Lower leg skin (tissue), 4 donors: ENCODE results near the gene ARL6IP5. TPM values are rescaled to one million over a fixed set of nuclear protein-coding genes. Genes with fewer than 3 reads are reported as not detected.

ENCODE experiments used
- DNase-seq, 2 donors: peaks; one replicate each; pipeline ENCODE4 v3.0.0-alpha.2; 2019; ENCODE audit warnings: low spot score in 2 of 2
- H3K4me3 ChIP-seq: fragments of 200-600 bp; sonication (generic); 2 replicates; pipeline ENCODE4 v1.5.1; 2017; ENCODE audit warnings: mild to moderate bottlenecking, low read depth; ENCODE audit not compliant: poor library complexity, severe bottlenecking
- POLR2A ChIP-seq, 2 donors: fragments of 450-650 bp; IDR thresholded peaks; one replicate each; pipeline ENCODE4 v1.6.1; 2016 to 2017; ENCODE audit warnings: antibody characterized with exemption in 2 of 2, mild to moderate bottlenecking in 1 of 2, moderate library complexity in 1 of 2
- WGBS, 2 donors: methylation state at CpG; one replicate each; pipeline ENCODE4 v1.1.5; 2018; 5-methylcytosine and 5-hydroxymethylcytosine counted together
- intact Hi-C: fragments of 100-400 bp; cut with DNase I; formaldehyde crosslinking; loops from one replicate; pipeline ENCODE4 v1.15.0; 2023; ENCODE audit warnings: low total_unique reads
- total RNA-seq, 4 donors: library from RNA; depleted of rRNA; stranded (reverse); fragments of >200 nt; gene quantifications; one replicate each; pipeline ENCODE4 v1.1.0, GENCODE V29; 2016
- TF ChIP-seq, protein P1 (sequence below), 3 donors: fragments of 450-650 bp; IDR thresholded peaks; one replicate each; pipeline ENCODE4 v1.5.1; 2016; ENCODE audit warnings: antibody characterized with exemption in 3 of 3, mild to moderate bottlenecking in 3 of 3, moderate library complexity in 2 of 3

The ARL6IP5 gene
- total RNA-seq, 4 donors from 2014 or later, result 28.1 to 75.9 (median 54.1) TPM

GRCh38 chr3:69142090-69142489 is 57.4 kb downstream of the ARL6IP5 start:
- 39 to 47% methylated on average over 3 of the region's 3 CpGs for WGBS, 2 donors
- no peak for DNase-seq
- no peak overlapping the region for H3K4me3 ChIP-seq
- intact Hi-C loops, result no loop called here
- TF ChIP-seq, protein P1, sequence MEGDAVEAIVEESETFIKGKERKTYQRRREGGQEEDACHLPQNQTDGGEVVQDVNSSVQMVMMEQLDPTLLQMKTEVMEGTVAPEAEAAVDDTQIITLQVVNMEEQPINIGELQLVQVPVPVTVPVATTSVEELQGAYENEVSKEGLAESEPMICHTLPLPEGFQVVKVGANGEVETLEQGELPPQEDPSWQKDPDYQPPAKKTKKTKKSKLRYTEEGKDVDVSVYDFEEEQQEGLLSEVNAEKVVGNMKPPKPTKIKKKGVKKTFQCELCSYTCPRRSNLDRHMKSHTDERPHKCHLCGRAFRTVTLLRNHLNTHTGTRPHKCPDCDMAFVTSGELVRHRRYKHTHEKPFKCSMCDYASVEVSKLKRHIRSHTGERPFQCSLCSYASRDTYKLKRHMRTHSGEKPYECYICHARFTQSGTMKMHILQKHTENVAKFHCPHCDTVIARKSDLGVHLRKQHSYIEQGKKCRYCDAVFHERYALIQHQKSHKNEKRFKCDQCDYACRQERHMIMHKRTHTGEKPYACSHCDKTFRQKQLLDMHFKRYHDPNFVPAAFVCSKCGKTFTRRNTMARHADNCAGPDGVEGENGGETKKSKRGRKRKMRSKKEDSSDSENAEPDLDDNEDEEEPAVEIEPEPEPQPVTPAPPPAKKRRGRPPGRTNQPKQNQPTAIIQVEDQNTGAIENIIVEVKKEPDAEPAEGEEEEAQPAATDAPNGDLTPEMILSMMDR (IDR thresholded peaks at IDR 0.05), result no peak

- DNase-seq, result no peak
- TF ChIP-seq, protein P1 (IDR thresholded peaks at IDR 0.05), result no peak
- TF ChIP-seq POLR2A (IDR thresholded peaks at IDR 0.05), result no peak
- H3K4me3 ChIP-seq, result no peak overlapping the region
- 81 to 86% methylated on average over 4 of the region's 4 CpGs for WGBS, 2 donors
- intact Hi-C loops, result no loop called here
Measured at GRCh38 chr3:69142797-69143454, 58.2 kb downstream of the ARL6IP5 start.

GRCh38 chr3:69143612-69144011 is 58.9 kb downstream of the ARL6IP5 start:
- no peak for TF ChIP-seq POLR2A (IDR thresholded peaks at IDR 0.05)
- TF ChIP-seq, protein P1 (IDR thresholded peaks at IDR 0.05), result no peak
- no peak for DNase-seq
- 60 to 61% methylated on average over 3 of the region's 3 CpGs for WGBS, 2 donors
- no peak overlapping the region for H3K4me3 ChIP-seq
- intact Hi-C loops, result no loop called here

DNA sequence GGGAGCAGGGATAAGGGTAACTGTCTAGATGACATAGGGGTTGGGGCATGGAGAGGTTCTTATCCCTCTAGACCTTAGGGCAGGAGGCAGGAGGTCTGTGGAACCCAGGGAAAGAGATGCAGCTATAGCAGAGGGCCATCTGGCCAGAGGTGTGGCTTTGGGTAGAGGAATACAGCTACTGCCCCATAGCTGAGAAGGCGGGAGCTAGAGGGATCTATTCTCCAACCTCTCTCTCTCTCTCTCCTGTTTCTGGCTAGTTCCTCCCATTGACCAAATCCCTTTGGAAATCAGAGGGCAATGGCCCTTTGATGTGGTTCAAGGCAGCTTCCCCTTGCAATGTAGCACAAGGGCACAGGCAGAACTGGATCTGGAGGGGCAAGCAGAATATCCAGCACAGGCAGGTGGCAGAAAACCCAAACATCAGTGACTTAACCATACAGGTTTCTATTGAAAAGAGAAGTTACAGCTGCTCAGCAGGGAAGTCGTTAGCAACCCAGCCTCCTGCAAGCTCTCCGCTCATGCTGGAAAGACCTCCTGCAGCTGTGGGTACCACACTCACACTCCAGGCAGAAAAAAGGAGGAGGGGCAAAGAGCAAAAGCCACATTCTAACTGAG is 60.0 kb downstream of the ARL6IP5 start:
- 67 to 72% methylated on average over 3 of the region's 3 CpGs for WGBS, 2 donors
- no peak overlapping the region for H3K4me3 ChIP-seq
- TF ChIP-seq POLR2A (IDR thresholded peaks at IDR 0.05), result no peak
- TF ChIP-seq, protein P1 (IDR thresholded peaks at IDR 0.05), result no peak
- no peak for DNase-seq
- intact Hi-C loops, result no loop called here

- no peak overlapping the region for H3K4me3 ChIP-seq
- DNase-seq, result no peak
- TF ChIP-seq, protein P1 (IDR thresholded peaks at IDR 0.05), result no peak
- no peak for TF ChIP-seq POLR2A (IDR thresholded peaks at IDR 0.05)
- intact Hi-C loops, result no loop called here
Measured at GRCh38 chr3:69145688-69146087, 61.0 kb downstream of the ARL6IP5 start.

DNA sequence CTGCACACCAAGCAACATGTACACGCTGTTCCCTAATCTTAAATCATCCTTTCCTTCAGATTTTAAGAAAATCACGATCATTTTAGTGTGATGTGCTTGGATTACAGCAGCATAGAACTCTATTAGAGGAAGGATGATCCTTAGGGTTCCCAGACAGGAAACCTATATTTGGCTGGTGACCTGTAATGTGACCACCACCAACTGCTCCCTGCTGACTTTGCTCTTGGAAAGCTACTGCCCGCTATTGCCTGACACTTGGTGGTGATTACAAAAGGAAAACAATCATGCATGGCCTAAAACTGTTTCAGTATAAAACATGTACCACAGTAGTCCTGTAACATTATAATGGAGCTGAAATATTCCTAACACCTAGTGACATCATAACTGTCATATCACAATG is 64.8 kb downstream of the ARL6IP5 start:
- intact Hi-C loops, result no loop called here
- 91 to 94% methylated on average over 3 of the region's 3 CpGs for WGBS, 2 donors
- H3K4me3 ChIP-seq, result no peak overlapping the region
- TF ChIP-seq, protein P1 (IDR thresholded peaks at IDR 0.05), result no peak
- TF ChIP-seq POLR2A (IDR thresholded peaks at IDR 0.05), result no peak
- DNase-seq, result no peak
